Esophagus (tissue), 2 donors: ENCODE results near the gene TLE5. TPM values are rescaled to one million over a fixed set of nuclear protein-coding genes. Genes with fewer than 3 reads are reported as not detected.

Source experiments
- H3K27ac ChIP-seq, 2 donors: one replicate each; pipeline ENCODE4 v1.5.1; 2013; ENCODE audit warnings: low read depth in 2 of 2, mild to moderate bottlenecking in 2 of 2, inconsistent platforms in 1 of 2, low read length in 1 of 2, moderate library complexity in 1 of 2
- H3K27me3 ChIP-seq, 2 donors: one replicate each; pipeline ENCODE4 v1.6.1; 2013; ENCODE audit warnings: low read length in 2 of 2, control low read depth in 1 of 2, mild to moderate bottlenecking in 1 of 2; ENCODE audit not compliant: insufficient read depth in 2 of 2, control insufficient read depth in 1 of 2
- H3K36me3 ChIP-seq, 2 donors: one replicate each; pipeline ENCODE4 v1.6.1; 2013; ENCODE audit warnings: low read length in 1 of 2; ENCODE audit not compliant: control insufficient read depth in 2 of 2, insufficient read depth in 2 of 2
- H3K4me1 ChIP-seq, 2 donors: one replicate each; pipeline ENCODE4 v1.6.1; 2013; ENCODE audit warnings: low read length in 1 of 2; ENCODE audit not compliant: control insufficient read depth in 2 of 2, insufficient read depth in 2 of 2
- H3K4me3 ChIP-seq, 2 donors: one replicate each; pipeline ENCODE4 v1.5.1; 2013; ENCODE audit warnings: low read length in 2 of 2, mild to moderate bottlenecking in 2 of 2, low read depth in 1 of 2, moderate library complexity in 1 of 2
- H3K9me3 ChIP-seq, 2 donors: one replicate each; pipeline ENCODE4 v1.6.1; 2013; ENCODE audit warnings: mild to moderate bottlenecking in 2 of 2, low read depth in 1 of 2, low read length in 1 of 2, moderate library complexity in 1 of 2; ENCODE audit not compliant: control insufficient read depth in 2 of 2, insufficient read depth in 1 of 2
- WGBS, 2 donors: extraction: QIAGEN DNeasy Blood & Tissue Kit; methylation state at CpG; one replicate each; pipeline ENCODE4 v1.1.7; 2013; 5-methylcytosine and 5-hydroxymethylcytosine counted together
- polyA plus RNA-seq, 2 donors: library from polyadenylated mRNA; stranded (reverse); fragments of 200-250 nt; gene quantifications; one replicate each; pipeline ENCODE4 v1.2.3, GENCODE V29; 2013
- donor health status: healthy with polysubstance abuse.
- donor health status: Bipolar disorder and iron deficiency.

The TLE5 gene, protein sequence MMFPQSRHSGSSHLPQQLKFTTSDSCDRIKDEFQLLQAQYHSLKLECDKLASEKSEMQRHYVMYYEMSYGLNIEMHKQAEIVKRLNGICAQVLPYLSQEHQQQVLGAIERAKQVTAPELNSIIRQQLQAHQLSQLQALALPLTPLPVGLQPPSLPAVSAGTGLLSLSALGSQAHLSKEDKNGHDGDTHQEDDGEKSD
- polyA plus RNA-seq = 100 to 1,000 TPM; 356 to 578 TPM

DNA sequence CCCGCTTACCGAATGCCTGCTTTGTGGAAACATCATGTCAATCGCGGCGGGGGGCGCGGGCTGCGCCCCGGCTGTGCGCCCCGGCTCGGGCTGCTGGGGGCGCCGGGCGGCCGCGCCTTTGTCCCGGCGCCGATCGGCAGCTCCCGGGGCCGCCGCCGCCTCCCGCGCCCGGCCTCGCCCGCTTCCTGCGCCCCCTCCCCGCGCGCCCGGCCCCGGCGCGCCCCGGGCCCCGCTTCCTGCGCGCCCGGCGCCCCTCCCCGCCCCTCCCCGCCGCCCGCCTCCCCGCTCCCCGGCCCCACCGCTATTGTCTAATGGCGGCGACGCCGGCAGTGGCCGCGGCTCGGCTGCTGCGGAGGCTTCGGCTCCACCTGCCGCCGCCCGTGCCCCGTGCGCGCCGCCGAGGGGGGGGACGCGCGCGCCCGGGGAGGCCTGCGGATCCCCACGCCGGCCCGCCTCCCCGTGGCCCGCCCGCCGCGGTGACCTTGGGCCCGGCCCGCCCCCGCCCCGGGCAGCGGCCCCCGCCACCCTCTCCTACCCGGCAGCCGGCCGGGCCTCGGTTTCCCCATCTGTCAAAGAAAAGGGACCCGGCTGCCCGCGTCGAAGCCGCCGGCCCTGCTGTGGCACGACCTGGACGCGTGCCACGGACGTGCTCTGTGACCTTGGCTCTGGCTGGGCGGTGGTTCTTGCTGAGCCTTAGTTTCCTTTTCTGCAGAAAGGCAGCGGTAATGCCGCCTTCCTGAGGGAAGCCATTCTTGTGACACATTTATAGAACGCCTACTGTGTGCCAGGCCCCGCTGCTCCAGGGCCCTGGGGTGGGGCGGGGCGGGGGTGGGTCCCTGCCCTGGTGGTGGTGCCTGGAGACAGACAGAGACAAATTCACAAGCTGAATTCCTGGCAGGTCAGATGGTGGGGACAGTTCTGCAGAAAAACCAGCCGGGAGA, at the start of gene TLE5:
Gene TLE5 (minus strand): TSS at position 331 of the 941 bp plus-strand sequence. CDS start 295 bp downstream, at position 36.
- peaks cover 2 to 12% of the 10 kb centered on the region in 2 donors for H3K4me1 ChIP-seq
- 1 to 2% methylated on average over 36 to 111 of the region's 111 CpGs for WGBS, 2 donors

DNA sequence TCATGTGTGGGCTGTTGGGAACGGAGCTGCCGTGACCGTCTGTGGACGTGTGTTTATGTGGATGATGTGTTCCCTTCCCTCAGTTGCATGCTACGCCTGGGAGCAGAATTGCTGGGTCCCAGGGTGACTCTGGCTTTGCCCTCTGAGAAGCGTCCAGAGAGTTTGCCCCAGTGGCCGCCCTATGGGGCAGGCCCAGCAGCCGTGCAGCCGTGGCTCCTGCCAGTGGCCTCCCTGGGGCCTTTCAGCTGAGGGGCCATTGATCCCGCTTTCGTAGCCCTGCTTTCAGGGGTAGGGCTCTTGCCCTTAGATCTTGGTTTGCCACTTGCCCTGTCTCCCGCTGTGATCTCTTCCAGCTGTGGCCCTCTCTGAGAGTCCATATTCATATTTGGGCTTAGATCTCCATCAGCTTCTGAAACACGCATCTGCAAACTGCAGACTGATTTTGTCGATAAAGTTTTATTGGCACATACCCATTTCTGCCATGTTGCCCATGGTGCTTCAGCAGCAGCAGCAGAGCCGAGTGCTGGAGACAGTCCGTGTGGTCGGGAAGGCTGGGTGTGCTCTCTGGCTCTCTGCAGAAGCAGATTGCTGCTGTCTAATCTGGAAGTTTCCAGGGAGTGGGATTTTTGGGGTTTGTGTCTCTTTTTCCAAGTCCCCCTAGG, 49.4 kb upstream of the TLE5 start:
- Histone ChIP-seq H3K9me3 (no peaks in the 10 kb centered on the region), H3K4me3 (no peak overlapping the region), H3K27me3 (no peaks in the 10 kb centered on the region), H3K4me1 (peaks cover 0 to 5% of the 10 kb centered on the region in 2 donors), H3K27ac (no peak overlapping the region), H3K36me3 (peaks cover 5 to 29% of the 10 kb centered on the region in 2 donors)
- 94 to 95% methylated on average over 17 of the region's 17 CpGs for WGBS, 2 donors

More for the DNA sequence above, at the start of gene TLE5:
- Histone ChIP-seq H3K4me3 (peak within 1 kb of the TSS; percentile 90 to 96), H3K9me3 (no peaks in the 10 kb centered on the region), H3K27me3 (no peaks in the 10 kb centered on the region), H3K27ac (peak within 1 kb of the TSS; percentile 93 to 96), H3K36me3 (peaks cover 5 to 14% of the 10 kb centered on the region in 2 donors)

DNA sequence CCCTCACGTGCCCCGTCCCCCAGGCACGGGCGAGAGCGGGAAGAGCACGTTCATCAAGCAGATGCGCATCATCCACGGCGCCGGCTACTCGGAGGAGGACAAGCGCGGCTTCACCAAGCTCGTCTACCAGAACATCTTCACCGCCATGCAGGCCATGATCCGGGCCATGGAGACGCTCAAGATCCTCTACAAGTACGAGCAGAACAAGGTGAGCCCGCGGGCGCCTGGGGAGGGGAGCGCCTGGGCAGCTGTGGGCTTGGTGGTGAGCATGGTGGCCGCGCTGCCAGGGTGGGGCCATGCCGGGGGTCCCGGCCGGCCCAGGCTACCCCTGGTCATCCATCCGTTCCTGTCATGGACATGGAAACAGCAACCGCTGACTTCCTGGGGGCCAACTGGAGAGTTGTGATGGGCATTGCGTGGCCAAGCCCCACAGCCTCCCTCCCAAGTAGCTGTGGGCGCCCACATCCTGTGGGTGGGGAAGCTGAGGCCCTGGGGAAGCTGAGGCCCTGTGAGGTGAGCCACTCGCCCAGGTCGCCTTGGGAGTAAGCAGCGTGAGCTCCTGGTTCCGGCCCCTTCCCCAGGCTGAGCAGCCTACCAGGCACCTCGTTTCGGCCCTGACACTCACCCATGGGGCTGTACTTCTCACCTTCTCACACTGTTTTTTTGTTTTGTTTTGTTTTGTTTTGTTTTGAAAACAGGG, 48.0 kb upstream of the TLE5 start:
- 89 to 90% methylated on average over 37 of the region's 37 CpGs for WGBS, 2 donors
- Histone ChIP-seq H3K4me3 (no peak overlapping the region), H3K4me1 (peaks cover 0 to 5% of the 10 kb centered on the region in 2 donors), H3K27me3 (no peaks in the 10 kb centered on the region), H3K9me3 (no peaks in the 10 kb centered on the region), H3K36me3 (peaks cover 5 to 21% of the 10 kb centered on the region in 2 donors), H3K27ac (no peak overlapping the region)

DNA sequence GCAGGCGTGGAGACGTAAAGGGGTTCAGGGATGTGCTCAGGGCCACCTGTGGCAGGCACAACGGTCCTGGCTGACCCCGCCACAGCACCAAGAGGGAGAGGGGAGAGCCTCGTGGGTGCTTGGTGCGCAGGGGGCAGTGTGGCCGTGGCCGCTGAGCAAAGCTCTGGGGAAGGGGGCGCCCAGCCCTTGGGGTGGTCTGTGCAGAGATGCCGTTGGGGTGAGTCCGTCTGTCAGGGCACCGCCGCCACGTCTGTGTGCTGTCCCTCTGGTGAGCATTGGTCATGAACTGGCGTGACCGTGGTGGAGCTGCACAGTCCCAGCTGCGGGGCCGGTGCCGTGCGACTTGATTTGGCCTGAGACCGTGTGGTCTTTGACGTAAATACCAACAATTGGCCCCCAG, 47.2 kb upstream of the TLE5 start:
- Histone ChIP-seq H3K4me3 (no peak overlapping the region), H3K27ac (no peak overlapping the region), H3K27me3 (no peaks in the 10 kb centered on the region), H3K36me3 (peaks cover 5 to 16% of the 10 kb centered on the region in 2 donors), H3K4me1 (peaks cover 0 to 5% of the 10 kb centered on the region in 2 donors), H3K9me3 (no peaks in the 10 kb centered on the region)
- 84 to 89% methylated on average over 22 of the region's 22 CpGs for WGBS, 2 donors

DNA sequence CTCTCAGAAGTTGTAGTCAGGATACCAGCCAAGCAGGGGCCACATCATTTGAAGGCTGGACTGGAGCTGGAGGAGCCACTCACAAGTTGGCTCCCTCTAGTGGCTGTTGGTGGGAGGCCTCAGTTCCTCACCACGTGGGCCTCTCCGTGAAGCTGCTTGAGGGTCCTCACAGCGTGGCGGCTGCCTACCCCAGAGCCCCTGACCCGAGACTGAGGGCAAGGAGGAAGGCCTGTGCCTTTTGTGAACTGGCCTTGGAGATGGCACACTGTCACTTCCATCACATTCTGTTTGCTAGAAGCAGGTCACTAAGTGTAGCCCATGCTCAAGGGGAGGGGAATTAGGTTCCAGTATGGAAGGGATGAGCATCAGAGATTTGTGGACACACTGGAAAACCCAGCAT, 46.5 kb upstream of the TLE5 start:
- H3K4me1 ChIP-seq = peaks cover 0 to 5% of the 10 kb centered on the region in 2 donors
- no peaks in the 10 kb centered on the region for H3K9me3 ChIP-seq
- H3K27me3 ChIP-seq = no peaks in the 10 kb centered on the region
- 36 to 44% methylated on average over 5 of the region's 5 CpGs for WGBS, 2 donors
- H3K4me3 ChIP-seq = no peak overlapping the region
- H3K27ac ChIP-seq = no peak overlapping the region
- H3K36me3 ChIP-seq = peaks cover 5 to 9% of the 10 kb centered on the region in 2 donors

DNA sequence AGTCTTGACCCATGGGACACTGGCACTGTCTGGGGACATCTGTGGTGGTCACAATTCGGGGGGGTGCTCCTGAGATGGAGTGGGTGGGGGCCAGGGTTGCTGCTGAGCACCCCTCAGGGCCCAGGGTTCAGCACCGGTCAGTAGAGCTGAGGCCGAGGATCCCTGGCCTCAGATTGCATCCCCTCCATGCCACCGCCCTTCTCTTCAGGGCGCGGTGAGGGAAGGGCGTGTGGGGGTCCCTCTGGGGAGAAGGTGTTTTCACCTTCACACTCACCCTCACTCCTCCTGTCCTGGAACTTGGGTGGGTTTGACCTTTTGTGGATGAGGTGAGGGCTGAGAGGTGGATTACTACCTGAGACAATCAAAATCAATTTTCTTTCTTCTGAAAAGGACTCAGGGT, 45.4 kb upstream of the TLE5 start:
- Histone ChIP-seq H3K4me1 (peaks cover 0 to 5% of the 10 kb centered on the region in 2 donors), H3K36me3 (peaks cover 4 to 5% of the 10 kb centered on the region in 2 donors), H3K9me3 (no peaks in the 10 kb centered on the region), H3K4me3 (no peak overlapping the region), H3K27ac (no peak overlapping the region), H3K27me3 (no peaks in the 10 kb centered on the region)
- 72 to 88% methylated on average over 7 of the region's 7 CpGs for WGBS, 2 donors

DNA sequence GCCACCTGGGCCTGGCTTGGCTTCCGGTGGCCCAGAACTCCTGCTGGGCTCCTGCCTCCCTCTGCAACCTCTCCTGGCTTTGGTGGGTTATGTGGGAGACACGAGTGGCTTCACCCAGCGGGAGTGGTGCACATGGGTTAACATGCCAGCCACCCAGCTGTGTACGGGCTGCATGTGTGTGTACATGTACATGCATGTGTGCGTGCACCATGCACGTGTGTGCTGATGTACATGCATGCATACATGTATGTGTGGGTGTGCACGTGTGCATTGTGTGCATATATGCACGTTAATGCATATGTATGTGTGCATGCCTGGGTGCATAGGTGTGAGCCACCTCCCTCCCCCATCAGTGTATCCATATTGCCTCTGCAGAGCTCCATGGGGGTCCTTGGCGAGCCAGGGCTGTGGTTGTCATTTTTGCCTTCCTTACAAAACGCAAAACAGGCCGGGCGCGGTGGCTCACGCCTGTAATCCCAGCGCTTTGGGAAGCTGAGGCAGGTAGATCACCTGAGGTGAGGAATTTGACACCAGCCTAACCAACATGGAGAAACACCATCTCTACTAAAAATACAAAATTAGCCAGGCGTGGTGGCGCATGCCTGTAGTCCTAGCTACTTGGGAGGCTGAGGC, 44.3 kb upstream of the TLE5 start:
- H3K9me3 ChIP-seq = no peaks in the 10 kb centered on the region
- peaks cover 4 to 5% of the 10 kb centered on the region in 2 donors for H3K36me3 ChIP-seq
- H3K4me1 ChIP-seq = peaks cover 0 to 5% of the 10 kb centered on the region in 2 donors
- 91 to 92% methylated on average over 17 of the region's 17 CpGs for WGBS, 2 donors
- no peaks in the 10 kb centered on the region for H3K27me3 ChIP-seq
- H3K27ac ChIP-seq = no peak overlapping the region
- no peak overlapping the region for H3K4me3 ChIP-seq

DNA sequence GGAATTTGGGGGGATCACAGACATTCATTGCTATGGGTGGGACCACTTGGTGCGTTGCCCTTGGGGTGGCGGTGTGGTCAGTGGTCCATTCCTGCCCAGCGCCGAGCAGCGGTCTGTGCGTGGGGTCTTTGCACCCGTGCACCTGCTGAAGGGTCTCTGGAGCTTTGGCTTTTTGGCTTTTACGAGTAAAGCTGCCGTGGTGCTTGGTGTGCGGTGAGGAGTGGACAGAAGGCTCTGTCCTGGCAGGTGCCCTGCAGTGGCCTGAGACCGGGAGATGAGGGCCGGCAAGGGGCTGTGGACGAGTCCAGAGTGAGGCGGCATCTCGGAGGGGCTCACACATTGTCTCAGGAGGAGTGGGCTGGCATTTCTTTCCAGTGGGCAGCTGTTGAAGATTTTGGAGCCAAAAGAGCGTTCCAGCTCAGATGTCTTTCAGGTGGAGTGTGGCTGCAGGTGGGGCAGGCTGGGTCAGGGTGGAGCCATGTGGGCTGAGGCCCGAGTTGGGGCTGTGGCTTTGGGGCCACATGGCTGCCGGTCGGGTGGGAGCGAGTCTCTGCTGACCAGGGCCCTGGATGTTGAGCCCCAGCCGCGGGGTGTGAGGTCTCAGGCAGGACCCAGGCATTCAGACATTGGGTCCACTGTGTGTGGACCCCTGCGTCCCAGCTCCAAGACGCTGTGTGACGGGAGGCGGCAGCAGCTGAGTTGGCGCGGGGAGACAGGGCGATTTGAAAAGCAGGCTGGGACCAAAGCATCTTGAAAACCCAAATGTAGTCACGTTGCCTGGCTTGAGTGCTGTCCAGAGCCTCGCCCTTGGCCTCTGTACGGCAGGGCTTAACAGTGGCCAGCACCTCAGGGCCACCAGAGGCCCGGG, 43.6 kb upstream of the TLE5 start:
- Histone ChIP-seq H3K27me3 (no peaks in the 10 kb centered on the region), H3K4me3 (no peak overlapping the region), H3K9me3 (no peaks in the 10 kb centered on the region), H3K4me1 (peaks cover 0 to 5% of the 10 kb centered on the region in 2 donors), H3K36me3 (peaks cover 0 to 5% of the 10 kb centered on the region in 2 donors), H3K27ac (no peak overlapping the region)
- 77 to 80% methylated on average over 33 of the region's 33 CpGs for WGBS, 2 donors
